ENCODE results near the gene MGST2.

- TF ChIP-seq POLR2AphosphoS5 (IDR thresholded peaks at IDR 0.05; ENCODE audit: low read depth) = no peak
- no peak for TF ChIP-seq REST (IDR thresholded peaks at IDR 0.05; ENCODE audit: unreplicated experiment)
- TF ChIP-seq ZNF114 (CRISPR knock-in tag; IDR thresholded peaks at IDR 0.05) = no peak
Measured at GRCh38 chr4:139619644-139620043, 46.0 kb upstream of the MGST2 start.

Measured in GM23338 (cell line).